IMR-90 (cell line): Measurements from ENCODE around the gene NPEPL1. TPM values are rescaled to one million over a fixed set of nuclear protein-coding genes. Genes with fewer than 3 reads are reported as not detected.

Experiments used
- ATAC-seq: fragments of 200-7000 bp; cut with Tn5 transposase; 2 replicates; pipeline ENCODE4 v1.9.1; 2020; ENCODE audit warnings: low read depth, mild to moderate bottlenecking, moderate library complexity
- BruUV-seq: library from RNA; stranded (reverse); fragments of 400-500 nt; replicated peaks from 2 replicates; lab custom pipeline; 2021; lab: Mats Ljungman, UMichigan
- CTCF ChIA-PET: fragments of 300-600 bp; formaldehyde crosslinking; extraction: SDS; loops from one replicate; lab custom pipeline; 2021; ENCODE audit warnings: antibody characterized with exemption; lab: Yijun Ruan, JAX
- POLR2A ChIA-PET: fragments of 300-600 bp; sonication (Branson Sonifier 250); formaldehyde crosslinking; loops from one replicate; lab custom pipeline; 2022; ENCODE audit warnings: antibody characterized with exemption; ENCODE audit not compliant: unreplicated experiment; lab: Charles Lee
- DNase-seq: peaks from one replicate; pipeline ENCODE4 v3.0.0; 2013
- H2AFZ ChIP-seq: replicated peaks from 2 replicates; pipeline ENCODE3; 2013; ENCODE audit warnings: low read length, mild to moderate bottlenecking; ENCODE audit not compliant: poor library complexity
- H2AK5ac ChIP-seq: 2 replicates; pipeline ENCODE4 v1.6.1; 2013; ENCODE audit warnings: low read depth, low read length, inconsistent platforms
- H2AK9ac ChIP-seq: replicated peaks from 2 replicates; pipeline ENCODE3; 2013; ENCODE audit warnings: mild to moderate bottlenecking, low read depth, low read length, moderate library complexity; ENCODE audit not compliant: poor library complexity
- H2BK120ac ChIP-seq: 2 replicates; pipeline ENCODE4 v1.6.1; 2013; ENCODE audit warnings: low read depth, low read length, inconsistent platforms
- H2BK15ac ChIP-seq: 3 replicates; pipeline ENCODE4 v1.6.1; 2013; ENCODE audit warnings: low read depth, low read length, inconsistent platforms
- H2BK20ac ChIP-seq: 2 replicates; pipeline ENCODE4 v1.6.1; 2013; ENCODE audit warnings: low read depth, mild to moderate bottlenecking, inconsistent platforms, low read length, moderate library complexity
- H2BK5ac ChIP-seq: 2 replicates; pipeline ENCODE4 v1.6.1; 2013; ENCODE audit warnings: mild to moderate bottlenecking, low read depth, low read length, inconsistent platforms; ENCODE audit not compliant: poor library complexity, severe bottlenecking
- H3K14ac ChIP-seq: replicated peaks from 2 replicates; pipeline ENCODE4 v1.6.1; 2013; ENCODE audit warnings: low read depth, low read length, inconsistent platforms
- H3K18ac ChIP-seq: 2 replicates; pipeline ENCODE4 v1.6.1; 2013; ENCODE audit warnings: low read depth, low read length, control low read depth
- H3K23ac ChIP-seq: 2 replicates; pipeline ENCODE4 v1.6.1; 2013; ENCODE audit warnings: low read depth, low read length, inconsistent platforms
- H3K27ac ChIP-seq: 2 replicates; pipeline ENCODE4 v1.5.1; 2013; ENCODE audit warnings: mild to moderate bottlenecking, control low read depth, low read length; ENCODE audit not compliant: insufficient read depth
- H3K27me3 ChIP-seq: 2 replicates; pipeline ENCODE4 v1.6.1; 2013; ENCODE audit warnings: low read length; ENCODE audit not compliant: control insufficient read depth, insufficient read depth
- H3K36me3 ChIP-seq: 2 replicates; pipeline ENCODE4 v1.6.1; 2013; ENCODE audit warnings: low read length, mixed read lengths; ENCODE audit not compliant: control insufficient read depth, insufficient read depth
- H3K4ac ChIP-seq: 2 replicates; pipeline ENCODE4 v1.6.1; 2013; ENCODE audit warnings: low read depth, low read length, inconsistent platforms
- H3K4me1 ChIP-seq: 2 replicates; pipeline ENCODE4 v1.6.1; 2013; ENCODE audit warnings: low read length, mixed read lengths; ENCODE audit not compliant: control insufficient read depth, insufficient read depth
- H3K4me2 ChIP-seq: 2 replicates; pipeline ENCODE4 v1.6.1; 2013; ENCODE audit warnings: low read depth, mild to moderate bottlenecking, control low read depth, low read length, moderate library complexity
- H3K4me3 ChIP-seq: 2 replicates; pipeline ENCODE4 v1.5.1; 2013; ENCODE audit warnings: low read depth, mild to moderate bottlenecking, control low read depth, low read length, moderate library complexity; ENCODE audit not compliant: insufficient read depth
- H3K56ac ChIP-seq: 2 replicates; pipeline ENCODE4 v1.6.1; 2013; ENCODE audit warnings: low read length, inconsistent platforms; ENCODE audit not compliant: insufficient read depth; ENCODE audit errors: extremely low read depth
- H3K79me1 ChIP-seq, 2 experiments: 2 replicates each; pipeline ENCODE4 v1.6.1; 2013; ENCODE audit warnings: low read length in 2 of 2, inconsistent platforms in 1 of 2, low read depth in 1 of 2
- H3K9ac ChIP-seq: 2 replicates; pipeline ENCODE4 v1.6.1; 2013; ENCODE audit warnings: low read depth, low read length, control low read depth
- H3K9me1 ChIP-seq: 2 replicates; pipeline ENCODE4 v1.6.1; 2013; ENCODE audit warnings: low read length, inconsistent platforms; ENCODE audit not compliant: insufficient read depth
- H3K9me3 ChIP-seq: 2 replicates; pipeline ENCODE4 v1.6.1; 2013; ENCODE audit warnings: low read length; ENCODE audit not compliant: control insufficient read depth, insufficient read depth
- H4K20me1 ChIP-seq: 2 replicates; pipeline ENCODE4 v1.6.1; 2013; ENCODE audit warnings: low read length, inconsistent platforms; ENCODE audit not compliant: insufficient read depth
- H4K5ac ChIP-seq: 2 replicates; pipeline ENCODE4 v1.6.1; 2013; ENCODE audit warnings: mild to moderate bottlenecking, low read depth, low read length, control low read depth
- H4K8ac ChIP-seq, 2 experiments: 2 replicates each; pipeline ENCODE4 v1.6.1; 2013; ENCODE audit warnings: low read depth in 2 of 2, low read length in 2 of 2, control low read depth in 1 of 2, inconsistent platforms in 1 of 2
- H4K91ac ChIP-seq: 2 replicates; pipeline ENCODE4 v1.6.1; 2013; ENCODE audit warnings: low read depth, low read length, inconsistent platforms; ENCODE audit not compliant: insufficient read depth
- CHD1 ChIP-seq: IDR thresholded peaks from 2 replicates; pipeline ENCODE4 v1.6.1; 2012; ENCODE audit warnings: low read depth, low read length, improper control_type of control experiment
- MAZ ChIP-seq: IDR thresholded peaks from 2 replicates; pipeline ENCODE4 v1.6.1; 2012; ENCODE audit warnings: low read depth, mild to moderate bottlenecking, low read length, improper control_type of control experiment, moderate library complexity, borderline replicate concordance
- NFE2L2 ChIP-seq: fragments of 150-350 bp; IDR thresholded peaks from 2 replicates; pipeline ENCODE4 v1.6.1; 2016; ENCODE audit warnings: low read depth, mild to moderate bottlenecking, low read length
- POLR2A ChIP-seq: IDR thresholded peaks from 2 replicates; pipeline ENCODE4 v1.6.1; 2012; ENCODE audit warnings: mild to moderate bottlenecking, low read depth, low read length
- RFX5 ChIP-seq: IDR thresholded peaks from 2 replicates; pipeline ENCODE4 v1.8.0; 2012; ENCODE audit warnings: low read depth, mild to moderate bottlenecking, low read length, moderate library complexity
- WGBS, 2 experiments: methylation state at CpG; one replicate each; pipeline versions ENCODE4 v1.1.5 to v1.1.7; 2013; ENCODE audit warnings: missing lambda C conversion rate in 2 of 2; ENCODE audit not compliant: insufficient read length in 1 of 2; ENCODE audit errors: extremely low coverage in 2 of 2; 5-methylcytosine and 5-hydroxymethylcytosine counted together
- dilution Hi-C: fragments of 300-500 bp; cut with HindIII; formaldehyde crosslinking; loops from one replicate; pipeline ENCODE4 v1.14.3; 2018; ENCODE audit warnings: low sequenced_read_pairs; ENCODE audit not compliant: unreplicated experiment
- in situ Hi-C: fragments of 300-500 bp; cut with MboI; formaldehyde crosslinking; loops from 3 replicates; pipeline ENCODE4 v1.14.3; 2019; ENCODE audit warnings: low sequenced_read_pairs, inconsistent platforms, mixed read lengths
- intact Hi-C: fragments of 100-400 bp; cut with micrococcal nuclease; formaldehyde crosslinking; loops from 2 replicates; pipeline ENCODE4 v1.10.0; 2022
- polyA plus RNA-seq, 3 experiments: library from polyadenylated mRNA; depleted of rRNA; stranded (reverse); fragments of >200 nt; gene quantifications; 2 replicates each; pipeline ENCODE4 v1.2.3, GENCODE V29; 2012; ENCODE audit warnings: low replicate concordance in 1 of 3
- total RNA-seq: library from RNA; depleted of rRNA; stranded (reverse); fragments of >200 nt; gene quantifications from 2 replicates; pipeline ENCODE4 v1.2.3, GENCODE V29; 2012

Gene NPEPL1
- total and polyA plus RNA-seq, 2 of the 4 experiments (the other 2 are of a cell fraction), result 6.3 to 10.4 TPM

DNA sequence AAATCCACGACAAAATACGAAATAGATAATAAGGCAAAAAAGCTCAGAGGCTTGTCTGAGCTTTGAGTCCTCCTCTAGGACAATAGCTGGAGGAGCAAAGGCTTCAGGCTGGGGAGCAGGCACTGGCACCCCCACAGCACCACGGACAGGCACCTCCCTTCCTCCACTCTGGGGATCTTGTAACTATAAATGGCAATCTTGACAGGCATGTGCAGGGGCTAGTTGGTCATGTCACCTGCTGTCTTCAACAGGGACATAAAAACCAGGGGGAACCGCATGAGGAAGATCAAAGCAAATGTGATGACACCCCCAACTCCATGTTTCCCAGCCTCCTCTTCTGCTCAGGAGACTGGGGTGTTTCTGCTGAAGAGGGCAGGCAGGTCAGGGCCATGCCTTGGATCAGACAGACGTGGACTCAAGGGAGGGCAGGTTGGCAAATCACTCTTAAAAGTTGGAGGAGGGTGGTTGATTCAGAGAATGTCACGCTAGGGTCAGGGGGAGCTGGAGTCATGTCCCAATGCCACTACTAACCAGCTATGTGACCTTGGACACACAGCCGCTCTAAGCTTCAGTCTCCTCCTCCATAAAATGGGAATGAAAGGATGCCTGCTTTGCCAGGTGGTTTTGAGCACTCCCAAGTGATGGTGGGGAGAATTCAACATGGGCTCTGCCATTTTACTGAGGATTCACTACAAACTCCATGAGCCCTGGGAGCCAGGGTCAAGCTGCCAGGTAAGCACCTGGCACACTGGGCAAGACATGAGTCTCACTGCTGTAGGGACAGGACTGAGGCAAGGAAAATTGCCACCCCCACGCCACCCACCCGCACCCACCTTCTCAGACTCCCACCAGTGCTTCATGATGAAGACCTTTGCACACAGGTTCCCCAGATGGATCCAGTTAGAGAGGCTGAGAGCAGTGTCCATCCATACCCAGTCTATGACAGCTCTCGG lies 48.0 kb downstream of the NPEPL1 start (continued):
- TF ChIP-seq NFE2L2, result no peak

DNA sequence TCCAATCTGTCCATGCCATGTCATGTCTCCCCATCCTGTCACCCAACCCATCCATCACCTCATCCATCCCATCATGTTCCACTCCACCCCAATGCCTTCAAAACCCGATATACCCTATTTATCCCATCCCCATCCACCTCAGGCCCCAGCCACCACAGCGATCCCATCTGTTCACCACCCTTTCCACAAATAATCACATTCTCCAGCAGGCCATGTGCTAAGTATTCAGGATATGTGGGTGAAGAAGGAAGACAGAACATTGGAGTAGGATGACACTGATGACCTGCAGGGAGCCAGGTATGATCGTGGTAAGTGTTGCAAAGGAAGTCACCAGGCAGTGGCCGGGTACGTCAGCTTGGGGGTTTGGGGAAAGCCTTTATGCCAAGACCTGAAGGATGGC lies 48.8 kb downstream of the NPEPL1 start:
- no peak overlapping the region for H4K5ac ChIP-seq
- no peak overlapping the region for H2BK20ac ChIP-seq
- 68% methylated on average over 3 of the region's 5 CpGs; no CpG with 5 or more reads in 1 of the 2 experiments for WGBS, 2 experiments
- no peak overlapping the region for H3K9ac ChIP-seq
- DNase-seq, result no peak
- POLR2A ChIA-PET, result no interaction called here
- H4K20me1 ChIP-seq, result no peaks in the 10 kb centered on the region
- no peak overlapping the region for H2BK15ac ChIP-seq
- TF ChIP-seq MAZ (no peak), POLR2A (no peak), CHD1 (no peak), RFX5 (no peak)
- H3K4ac ChIP-seq, result no peak overlapping the region
- no peak overlapping the region for H4K91ac ChIP-seq
- no TSS peak for BruUV-seq
- dilution Hi-C loops, result no loop called here
- H3K36me3 ChIP-seq, result no peaks in the 10 kb centered on the region
- H3K9me3 ChIP-seq, result no peaks in the 10 kb centered on the region
- no peak overlapping the region for H3K56ac ChIP-seq
- intact Hi-C loops, result no loop called here
- H3K27ac ChIP-seq, result no peak overlapping the region
- no peak overlapping the region for H2BK5ac ChIP-seq
- in situ Hi-C loops, result no loop called here
- no peak for ATAC-seq
- no peaks in the 10 kb centered on the region for H3K9me1 ChIP-seq
- no peak overlapping the region for H3K4me3 ChIP-seq
- H3K18ac ChIP-seq, result no peak overlapping the region
- H3K4me2 ChIP-seq, result no peak overlapping the region
- H2BK120ac ChIP-seq, result no peak overlapping the region
- no peaks in the 10 kb centered on the region for H3K4me1 ChIP-seq
- CTCF ChIA-PET, result interaction anchor here (0.6 kb wide), 1 partner anchor 147 kb away, joined by 3 read pairs; no protein-coding TSS in a partner anchor
- no peak overlapping the region for H3K14ac ChIP-seq
- H3K79me1 ChIP-seq, result no peaks in the 10 kb centered on the region
- no peak overlapping the region for H2AFZ ChIP-seq
- H2AK9ac ChIP-seq, result no peak overlapping the region
- H3K23ac ChIP-seq, result no peak overlapping the region
- H4K8ac ChIP-seq, result no peak overlapping the region
- H2AK5ac ChIP-seq, result no peak overlapping the region
- H3K27me3 ChIP-seq, result peaks cover 36% of the 10 kb centered on the region
